B cell (primary cell): ENCODE measurements around the gene DDIT4.

Experiments
- CTCF ChIP-seq: fragments of 200-600 bp; IDR thresholded peaks from one replicate; pipeline ENCODE4 v1.8.0; 2022; ENCODE audit warnings: antibody characterized with exemption, mild to moderate bottlenecking
- EZH2 ChIP-seq: IDR thresholded peaks from 2 replicates; pipeline ENCODE4 v1.6.1; 2012; ENCODE audit warnings: borderline replicate concordance, low read depth, mild to moderate bottlenecking, moderate library complexity, low read length; ENCODE audit not compliant: insufficient read depth, poor library complexity, severe bottlenecking

- TF ChIP-seq CTCF (no peak), EZH2 (no peak)
Observed at GRCh38 chr10:72320676-72321247, 47.0 kb downstream of the DDIT4 start.
